Liver (tissue), 9 donors: ENCODE data around the gene NECTIN4. TPM values are rescaled to one million over a fixed set of nuclear protein-coding genes. Genes with fewer than 3 reads are reported as not detected.

Source experiments
- DNase-seq: peaks from one replicate; pipeline ENCODE4 v3.0.0-alpha.2; 2017; ENCODE audit warnings: low spot score
- H3K27ac ChIP-seq, 2 donors: one replicate each; pipeline ENCODE4 v1.7.0; 2013; ENCODE audit warnings: inconsistent platforms in 2 of 2, low read length in 2 of 2, control low read depth in 1 of 2, low read depth in 1 of 2, mild to moderate bottlenecking in 1 of 2
- H3K27me3 ChIP-seq, 4 donors: one replicate each; pipeline versions ENCODE4 v1.6.1 to v1.7.0; 2013; ENCODE audit warnings: low read length in 3 of 4, inconsistent platforms in 1 of 4, mild to moderate bottlenecking in 1 of 4, moderate library complexity in 1 of 4; ENCODE audit not compliant: control insufficient read depth in 4 of 4, insufficient read depth in 4 of 4
- H3K36me3 ChIP-seq, 4 donors: one replicate each; pipeline versions ENCODE4 v1.6.1 to v1.7.0; 2013; ENCODE audit warnings: low read length in 3 of 4, mild to moderate bottlenecking in 3 of 4, low read depth in 1 of 4, moderate library complexity in 1 of 4; ENCODE audit not compliant: control insufficient read depth in 4 of 4, insufficient read depth in 3 of 4
- H3K4me1 ChIP-seq, 4 donors: one replicate each; pipeline versions ENCODE4 v1.6.1 to v1.7.0; 2013; ENCODE audit warnings: low read length in 3 of 4, mild to moderate bottlenecking in 3 of 4, moderate library complexity in 1 of 4; ENCODE audit not compliant: control insufficient read depth in 4 of 4, insufficient read depth in 4 of 4
- H3K4me3 ChIP-seq, 3 donors: one replicate each; pipeline versions ENCODE4 v1.6.1 to v1.7.0; 2013; ENCODE audit warnings: low read length in 3 of 3, control low read depth in 1 of 3, low read depth in 1 of 3, mild to moderate bottlenecking in 1 of 3
- H3K9ac ChIP-seq, 2 donors: one replicate each; pipeline ENCODE4 v1.7.0; 2013; ENCODE audit warnings: low read length in 2 of 2, mild to moderate bottlenecking in 2 of 2, moderate library complexity in 2 of 2, control low read depth in 1 of 2, low read depth in 1 of 2
- H3K9me3 ChIP-seq, 4 donors: one replicate each; pipeline versions ENCODE4 v1.6.1 to v1.7.0; 2013; ENCODE audit warnings: low read length in 3 of 4; ENCODE audit not compliant: control insufficient read depth in 4 of 4
- ATF3 ChIP-seq: IDR thresholded peaks from 2 replicates; pipeline ENCODE4 v1.6.1; 2016; ENCODE audit warnings: antibody characterized with exemption
- CTCF ChIP-seq: fragments of 150-350 bp; IDR thresholded peaks from 2 replicates; pipeline ENCODE4 v1.5.1; 2017; ENCODE audit warnings: improper control_type of control experiment, low read depth, low read length; ENCODE audit not compliant: missing input control
- EGR1 ChIP-seq, 2 donors: IDR thresholded peaks; 2 replicates each; pipeline ENCODE4 v1.6.1; 2016 to 2018; ENCODE audit warnings: antibody characterized with exemption in 2 of 2, low read depth in 2 of 2
- FOXA1 ChIP-seq: IDR thresholded peaks from 2 replicates; pipeline ENCODE4 v1.6.1; 2016; ENCODE audit warnings: antibody characterized with exemption
- FOXA2 ChIP-seq: IDR thresholded peaks from 2 replicates; pipeline ENCODE4 v1.6.1; 2016; ENCODE audit warnings: antibody characterized with exemption
- GABPA ChIP-seq, 2 donors: IDR thresholded peaks in 1 of 2; conservative IDR thresholded peaks in 1 of 2; 2 replicates each; pipeline ENCODE4 v1.6.1; 2016; ENCODE audit warnings: antibody characterized with exemption in 2 of 2, mild to moderate bottlenecking in 1 of 2, moderate library complexity in 1 of 2
- HNF4A ChIP-seq, 2 donors: conservative IDR thresholded peaks; 2 replicates each; pipeline ENCODE4 v1.6.1; 2016; ENCODE audit warnings: antibody characterized with exemption in 2 of 2, mild to moderate bottlenecking in 2 of 2
- HNF4G ChIP-seq: IDR thresholded peaks from 2 replicates; pipeline ENCODE4 v1.6.1; 2016; ENCODE audit warnings: antibody characterized with exemption
- JUND ChIP-seq, 2 donors: IDR thresholded peaks; 2 replicates each; pipeline ENCODE4 v1.6.1; 2016; ENCODE audit warnings: antibody characterized with exemption in 2 of 2
- MAX ChIP-seq: IDR thresholded peaks from 2 replicates; pipeline ENCODE4 v1.6.1; 2016; ENCODE audit warnings: antibody characterized with exemption
- NR2F2 ChIP-seq: IDR thresholded peaks from 2 replicates; pipeline ENCODE4 v1.6.1; 2016; ENCODE audit warnings: antibody characterized with exemption
- RAD21 ChIP-seq, 2 donors: IDR thresholded peaks; 2 replicates each; pipeline ENCODE4 v1.6.1; 2016; ENCODE audit warnings: antibody characterized with exemption in 2 of 2, mild to moderate bottlenecking in 2 of 2
- REST ChIP-seq: IDR thresholded peaks from 2 replicates; pipeline ENCODE4 v1.6.1; 2016; ENCODE audit warnings: antibody characterized with exemption, mild to moderate bottlenecking
- RXRA ChIP-seq, 2 donors: IDR thresholded peaks; 2 replicates each; pipeline ENCODE4 v1.6.1; 2017 to 2018; ENCODE audit warnings: antibody characterized with exemption in 2 of 2, mild to moderate bottlenecking in 1 of 2
- SP1 ChIP-seq: IDR thresholded peaks from 2 replicates; pipeline ENCODE4 v1.6.1; 2018; ENCODE audit warnings: antibody characterized with exemption, mild to moderate bottlenecking
- TAF1 ChIP-seq: conservative IDR thresholded peaks from 2 replicates; pipeline ENCODE4 v1.6.1; 2016; ENCODE audit warnings: antibody characterized with exemption, mild to moderate bottlenecking
- YY1 ChIP-seq: IDR thresholded peaks from 2 replicates; pipeline ENCODE4 v1.6.1; 2016; ENCODE audit warnings: antibody characterized with exemption, mild to moderate bottlenecking
- ZBTB33 ChIP-seq: IDR thresholded peaks from 2 replicates; pipeline ENCODE4 v1.6.1; 2016; ENCODE audit warnings: antibody characterized with exemption
- WGBS: extraction: QIAGEN DNeasy Blood & Tissue Kit; methylation state at CpG from one replicate; pipeline ENCODE4 v1.1.7; 2013; 5-methylcytosine and 5-hydroxymethylcytosine counted together
- polyA plus RNA-seq, 2 donors: library from polyadenylated mRNA; stranded (reverse) in 1 of 2; unstranded in 1 of 2; fragments of 200-250 nt in 1 of 2; fragments of >200 nt in 1 of 2; fragmentation: Nextera tagmentation in 1 of 2; extraction: Ambion mirVana in 1 of 2; gene quantifications; one replicate each; pipeline versions ENCODE4 v1.2.1 to v1.2.3, GENCODE V29; 2013 to 2015
- total RNA-seq, 2 donors: library from RNA; depleted of rRNA; stranded (reverse); fragments of >200 nt; gene quantifications; one replicate each; pipeline ENCODE4 v1.2.3, GENCODE V29; 2014
- donor health status: healthy.
- donor health status: healthy.
- donor health status: healthy.
- donor health status: healthy.
- donor health status: healthy.

The NECTIN4 gene
- total and polyA plus RNA-seq, 4 donors: 0.01 TPM; not detected in 3

- H3K36me3 ChIP-seq: no peaks in the 10 kb centered on the region
- H3K9me3 ChIP-seq: no peaks in the 10 kb centered on the region
- TF ChIP-seq REST: no peak
- TF ChIP-seq SP1: no peak
- no peak for TF ChIP-seq JUND (IDR thresholded peaks at IDR 0.05)
- TF ChIP-seq RXRA (IDR thresholded peaks at IDR 0.05): no peak
- TF ChIP-seq RAD21 (IDR thresholded peaks at IDR 0.05): no peak
- no peak for TF ChIP-seq NR2F2
- no peak for TF ChIP-seq ZBTB33
- no peak for TF ChIP-seq GABPA (IDR thresholded peaks at IDR 0.05 in 1 of 2, conservative IDR thresholded peaks at IDR 0.05 in 1 of 2)
- TF ChIP-seq CTCF: no peak
- TF ChIP-seq FOXA2: no peak
- no peak for TF ChIP-seq YY1
- no peak for TF ChIP-seq TAF1
- no peak for TF ChIP-seq FOXA1
- TF ChIP-seq MAX: no peak
- no peak overlapping the region for H3K4me3 ChIP-seq
- no peak overlapping the region for H3K27ac ChIP-seq
- no peak for DNase-seq
- H3K27me3 ChIP-seq: no peaks in the 10 kb centered on the region
- WGBS: 73% methylated on average over 3 of the region's 3 CpGs
- H3K9ac ChIP-seq: no peak overlapping the region
- H3K4me1 ChIP-seq: peaks cover 0 to 1% (median 0%) of the 10 kb centered on the region in 4 donors
Measured at GRCh38 chr1:161090617-161091016, 1.3 kb upstream of the NECTIN4 start.

- Histone ChIP-seq H3K27ac (no peak overlapping the region), H3K4me3 (no peak overlapping the region)
- 96% methylated on average over 5 of the region's 5 CpGs for WGBS
- TF ChIP-seq CTCF: no peak
- no peak for TF ChIP-seq RXRA (IDR thresholded peaks at IDR 0.05)
- TF ChIP-seq TAF1: no peak
- no peak for TF ChIP-seq ZBTB33
- no peak for TF ChIP-seq HNF4G
- TF ChIP-seq MAX: no peak
- no peak for TF ChIP-seq EGR1 (IDR thresholded peaks at IDR 0.05; ENCODE audit: low read depth in 2 of 2)
- no peak for TF ChIP-seq SP1
- no peak for TF ChIP-seq YY1
- no peak for TF ChIP-seq JUND (IDR thresholded peaks at IDR 0.05)
- TF ChIP-seq GABPA (IDR thresholded peaks at IDR 0.05 in 1 of 2, conservative IDR thresholded peaks at IDR 0.05 in 1 of 2): no peak
- TF ChIP-seq ATF3: no peak
- no peak for TF ChIP-seq NR2F2
- no peak for TF ChIP-seq FOXA2
- no peak for TF ChIP-seq RAD21 (IDR thresholded peaks at IDR 0.05)
- TF ChIP-seq HNF4A (conservative IDR thresholded peaks at IDR 0.05): no peak
Measured at GRCh38 chr1:161089938-161090337, 580 bp upstream of the NECTIN4 start.

More at GRCh38 chr1:161089938-161090337, 580 bp upstream of the NECTIN4 start:
- Histone ChIP-seq H3K36me3 (no peaks in the 10 kb centered on the region), H3K4me1 (peaks cover 0 to 1% (median 0%) of the 10 kb centered on the region in 4 donors), H3K27me3 (no peaks in the 10 kb centered on the region), H3K9ac (no peak overlapping the region), H3K9me3 (no peaks in the 10 kb centered on the region)
- no peak for DNase-seq
